ENCODE results near the gene TNNI2.

TNNI2 gene

GRCh38 chr11:1817000-1817399, 21.8 kb upstream of the TNNI2 start:
- no peaks in the 10 kb centered on the region for H3K27me3 ChIP-seq (replicated peaks; ENCODE audit: control insufficient read depth, insufficient read depth, low read length)
- H3K4me3 ChIP-seq (replicated peaks; ENCODE audit: low read depth, low read length), result no peak overlapping the region
- DNase-seq (ENCODE audit: extremely low read depth, insufficient read length), result no peak
- no peak for TF ChIP-seq CTCF (IDR thresholded peaks at IDR 0.05; ENCODE audit: insufficient read depth, low read length, poor library complexity, severe bottlenecking)
- no peaks in the 10 kb centered on the region for H3K36me3 ChIP-seq (ENCODE audit: control insufficient read depth, insufficient read depth, low read length)

GRCh38 chr11:1817511-1817910, 21.3 kb upstream of the TNNI2 start:
- no peak for DNase-seq (ENCODE audit: extremely low read depth, insufficient read length)
- no peaks in the 10 kb centered on the region; the same call in 1 of the 2 replicates for H3K27me3 ChIP-seq (replicated peaks; ENCODE audit: control insufficient read depth, insufficient read depth, low read length)
- TF ChIP-seq CTCF (IDR thresholded peaks at IDR 0.05; ENCODE audit: insufficient read depth, low read length, poor library complexity, severe bottlenecking), result no peak
- no peak overlapping the region for H3K4me3 ChIP-seq (replicated peaks; ENCODE audit: low read depth, low read length)
- H3K36me3 ChIP-seq (ENCODE audit: control insufficient read depth, insufficient read depth, low read length), result no peaks in the 10 kb centered on the region

- no peak for DNase-seq (ENCODE audit: extremely low read depth, insufficient read length)
- Histone ChIP-seq H3K36me3 (ENCODE audit: control insufficient read depth, insufficient read depth, low read length) (no peaks in the 10 kb centered on the region), H3K27me3 (replicated peaks; ENCODE audit: control insufficient read depth, insufficient read depth, low read length) (no peaks in the 10 kb centered on the region; the same call in 1 of the 2 replicates), H3K4me3 (replicated peaks; ENCODE audit: low read depth, low read length) (no peak overlapping the region)
- TF ChIP-seq CTCF (IDR thresholded peaks at IDR 0.05; ENCODE audit: insufficient read depth, low read length, poor library complexity, severe bottlenecking), result no peak
Measured at GRCh38 chr11:1819074-1819473, 19.7 kb upstream of the TNNI2 start.

- H3K36me3 ChIP-seq (ENCODE audit: control insufficient read depth, insufficient read depth, low read length), result no peaks in the 10 kb centered on the region
Measured at GRCh38 chr11:1820463-1821325, 18.1 kb upstream of the TNNI2 start.

GRCh38 chr11:1821562-1821961, 17.2 kb upstream of the TNNI2 start:
- no peaks in the 10 kb centered on the region for H3K36me3 ChIP-seq (ENCODE audit: control insufficient read depth, insufficient read depth, low read length)
- H3K4me3 ChIP-seq (replicated peaks; ENCODE audit: low read depth, low read length), result no peak overlapping the region
- no peaks in the 10 kb centered on the region; the same call in 1 of the 2 replicates for H3K27me3 ChIP-seq (replicated peaks; ENCODE audit: control insufficient read depth, insufficient read depth, low read length)
- no peak for DNase-seq (ENCODE audit: extremely low read depth, insufficient read length)
- no peak for TF ChIP-seq CTCF (IDR thresholded peaks at IDR 0.05; ENCODE audit: insufficient read depth, low read length, poor library complexity, severe bottlenecking)

More at GRCh38 chr11:1820463-1821325, 18.1 kb upstream of the TNNI2 start:
- Histone ChIP-seq H3K27me3 (replicated peaks; ENCODE audit: control insufficient read depth, insufficient read depth, low read length) (no peaks in the 10 kb centered on the region; the same call in 1 of the 2 replicates), H3K4me3 (replicated peaks; ENCODE audit: low read depth, low read length) (no peak overlapping the region)
- TF ChIP-seq CTCF (IDR thresholded peaks at IDR 0.05; ENCODE audit: insufficient read depth, low read length, poor library complexity, severe bottlenecking), result no peak
- DNase-seq (ENCODE audit: extremely low read depth, insufficient read length), result no peak

All from GM06990 (cell line).